ENCODE data around the gene LCE1B. TPM values are rescaled to one million over a fixed set of nuclear protein-coding genes. Genes with fewer than 3 reads are reported as not detected.

The LCE1B gene
- total RNA-seq, 1 donor from 2014 or later, result not detected

GRCh38 chr1:152860129-152860528 lies 48.4 kb downstream of the LCE1B start:
- intact Hi-C loops (cut with micrococcal nuclease), result no loop called here

GRCh38 chr1:152861374-152861773 lies 49.6 kb downstream of the LCE1B start:
- intact Hi-C loops (cut with micrococcal nuclease), result no loop called here

Other genes starting within 250 kb of the LCE1B start
- not detected in 2 replicates for gene LCE3E, start 245.2 kb upstream of the LCE1B start, total RNA-seq
- not detected in 2 replicates for gene LCE3D, start 231.5 kb upstream of the LCE1B start, total RNA-seq
- not detected in 2 replicates for gene LCE3C, start 211.7 kb upstream of the LCE1B start, total RNA-seq
- gene LCE3B, start 198.2 kb upstream of the LCE1B start, total RNA-seq, result not detected in 2 replicates
- gene LCE3A, start 188.9 kb upstream of the LCE1B start, total RNA-seq, result not detected in 2 replicates
- not detected in 2 replicates for gene LCE2D, start 148.6 kb upstream of the LCE1B start, total RNA-seq
- gene LCE2C, start 136.7 kb upstream of the LCE1B start, total RNA-seq, result not detected in 2 replicates
- gene LCE2B, start 125.8 kb upstream of the LCE1B start, total RNA-seq, result not detected in 2 replicates
- not detected in 2 replicates for gene LCE2A, start 113.6 kb upstream of the LCE1B start, total RNA-seq
- gene LCE4A, start 103.8 kb upstream of the LCE1B start, total RNA-seq, result not detected in 2 replicates
- gene KPRP, start 53.9 kb upstream of the LCE1B start, total RNA-seq, result not detected in 2 replicates
- gene LCE1F, start 36.8 kb upstream of the LCE1B start, total RNA-seq, result not detected in 2 replicates
- not detected in 2 replicates for gene LCE1E, start 25.7 kb upstream of the LCE1B start, total RNA-seq
- not detected in 2 replicates for gene LCE1D, start 15.2 kb upstream of the LCE1B start, total RNA-seq
- gene LCE1C, start 5.3 kb upstream of the LCE1B start, total RNA-seq, result not detected in 2 replicates
- gene LCE1A, start 15.5 kb downstream of the LCE1B start, total RNA-seq, result not detected in 2 replicates
- not detected in 2 replicates for gene LCE6A, start 30.9 kb downstream of the LCE1B start, total RNA-seq
- not detected in 2 replicates for gene LCE7A, start 48.0 kb downstream of the LCE1B start, total RNA-seq
- gene SMCP, start 66.4 kb downstream of the LCE1B start, total RNA-seq, result not detected in 2 replicates
- gene IVL, start 96.6 kb downstream of the LCE1B start, total RNA-seq, result not detected in 2 replicates
- gene SPRR5, start 135.2 kb downstream of the LCE1B start, total RNA-seq, result not detected in 2 replicates
- gene SPRR4, start 158.7 kb downstream of the LCE1B start, total RNA-seq, result not detected in 2 replicates
- not detected in 2 replicates for gene SPRR1A, start 172.1 kb downstream of the LCE1B start, total RNA-seq
- gene SPRR3, start 189.8 kb downstream of the LCE1B start, total RNA-seq, result not detected in 2 replicates
- gene SPRR1B, start 219.2 kb downstream of the LCE1B start, total RNA-seq, result not detected in 2 replicates
- gene SPRR2D, start 229.1 kb downstream of the LCE1B start, total RNA-seq, result not detected in 2 replicates
- gene SPRR2A, start 245.5 kb downstream of the LCE1B start, total RNA-seq, result not detected in 2 replicates

Measured in T-helper 2 cell treated with Interferon-gamma antibody and Interleukin-4, amounts not matched to agents 100 ng/mL and 5 ng/mL, for 36 hours (primary cell).